ENCODE results near the gene WWOX.
"Not testable (repeated sequence)": the region's sequence is repeated elsewhere in the genome, so short reads cannot be mapped to it uniquely, and the experiment has no call there.

The WWOX gene

DNA sequence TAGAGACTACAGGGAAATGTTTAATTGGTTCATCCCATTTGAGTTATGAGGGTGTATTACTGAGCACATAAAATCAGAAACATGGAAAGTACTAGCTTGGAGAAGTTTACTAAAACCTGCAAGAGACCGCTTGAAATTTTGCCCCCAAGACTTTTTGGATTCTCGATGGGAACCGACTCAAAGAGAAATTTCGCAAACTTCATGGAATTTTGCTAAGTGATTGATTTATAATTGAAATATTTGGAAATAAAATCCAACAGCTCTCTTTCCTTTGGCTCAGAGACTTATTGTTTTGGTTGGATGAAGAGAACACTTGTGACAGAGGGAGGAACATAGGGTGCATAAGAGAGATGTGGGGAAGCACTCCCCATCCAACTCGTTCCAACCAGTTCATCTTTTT, 574.4 kb downstream of the WWOX start:
- no peak for DNase-seq

DNA sequence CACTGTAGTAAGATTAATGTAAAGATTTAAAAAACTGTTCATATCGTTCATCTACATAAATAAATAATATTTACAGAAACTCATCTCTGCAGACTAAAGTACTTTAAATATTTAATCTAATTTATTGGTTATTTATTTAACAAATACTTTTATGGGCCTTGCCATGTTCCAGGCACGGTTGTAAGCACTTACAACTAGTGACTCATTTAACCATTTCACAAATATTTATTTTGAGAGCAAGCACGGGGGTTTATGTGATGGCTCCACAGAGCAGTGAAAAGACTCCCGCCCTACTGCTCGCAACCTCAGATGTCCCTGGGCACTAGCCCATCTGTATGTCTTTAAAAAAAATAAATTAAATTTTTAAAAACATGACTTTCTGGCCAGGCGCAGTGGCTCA, 575.9 kb downstream of the WWOX start:
- DNase-seq: no peak

DNA sequence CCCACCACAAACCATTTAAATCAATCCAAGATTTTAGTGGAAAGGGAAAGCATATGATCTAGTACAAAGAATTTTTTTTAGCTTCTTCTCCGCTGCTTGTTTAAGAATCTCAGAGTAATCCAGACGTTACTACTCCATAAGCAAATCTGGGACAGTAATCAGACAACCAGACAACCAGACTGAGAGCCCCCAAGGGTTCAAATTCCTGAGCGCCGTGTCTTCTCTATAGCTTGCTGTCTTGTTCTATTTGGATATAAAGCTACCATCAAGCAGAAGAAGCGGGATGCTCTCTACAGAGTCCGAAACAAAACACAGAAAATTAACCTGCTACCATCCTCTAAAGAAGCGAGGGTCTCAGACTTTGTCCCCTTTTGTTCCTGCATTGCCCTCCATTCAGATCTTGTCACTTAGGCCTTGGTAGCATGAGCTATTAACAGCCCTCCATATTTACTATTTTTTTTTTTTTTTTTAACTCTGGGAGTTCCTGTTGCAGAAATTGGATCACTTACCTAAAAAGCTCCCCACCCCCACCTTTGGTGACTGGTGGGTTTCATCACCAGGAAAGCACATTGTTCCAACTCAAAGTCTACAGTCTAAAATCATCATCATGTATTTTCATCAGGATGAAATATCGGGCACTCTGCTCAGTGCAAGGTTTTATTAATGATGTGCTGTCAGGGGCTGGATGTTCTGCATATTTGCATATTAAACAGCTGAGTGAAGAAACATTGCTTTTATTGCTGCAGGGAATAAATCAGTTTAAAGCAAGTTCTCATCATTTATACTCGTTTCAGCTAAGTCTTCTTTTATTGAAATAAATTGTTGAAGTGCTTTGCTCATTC, 576.7 kb downstream of the WWOX start:
- no peak for DNase-seq

DNA sequence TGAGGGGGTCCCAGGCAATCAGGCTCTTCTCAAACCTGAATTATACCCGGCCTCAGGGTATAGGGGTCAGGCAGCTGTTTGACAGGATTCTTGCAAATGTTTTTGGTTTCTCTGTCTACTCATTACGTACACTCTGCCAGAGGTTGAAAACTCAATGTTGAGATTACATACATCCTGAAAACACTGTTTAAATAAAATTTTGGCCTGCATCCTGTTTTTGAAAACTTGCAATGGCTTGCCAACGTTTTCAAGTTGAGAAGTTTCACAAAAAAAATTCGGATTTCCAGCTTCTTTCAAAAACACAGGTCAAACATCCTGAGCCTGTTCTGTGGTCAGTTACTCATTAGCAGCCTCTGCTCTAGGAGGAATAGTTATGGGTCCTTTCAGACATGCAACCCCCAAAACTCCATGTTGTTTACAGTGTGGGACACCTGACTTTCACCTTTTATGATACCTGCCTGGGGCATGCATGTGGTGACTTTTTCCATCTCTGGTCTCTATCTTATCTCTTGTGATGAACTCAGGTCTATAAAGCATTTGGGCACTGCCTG, 577.8 kb downstream of the WWOX start:
- no peak for DNase-seq

DNA sequence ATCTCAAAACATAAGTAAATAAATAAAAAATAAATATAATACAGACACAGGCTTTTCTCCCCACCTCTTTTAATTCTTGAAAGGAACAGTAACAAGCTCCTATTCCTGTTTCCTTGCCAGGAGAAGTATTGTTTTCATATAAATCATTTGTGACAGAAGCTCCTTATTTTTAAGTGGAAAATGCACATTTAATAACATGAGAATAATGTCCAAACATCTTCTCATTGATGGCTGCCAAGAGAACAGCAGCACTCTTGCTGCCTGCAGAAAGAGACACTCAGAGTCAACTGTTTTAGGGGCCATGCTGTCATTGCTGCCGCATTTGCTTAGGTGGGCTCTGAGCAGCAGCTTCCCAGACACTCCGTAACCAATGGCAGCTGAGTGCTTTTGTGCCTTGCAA, 580.1 kb downstream of the WWOX start:
- DNase-seq: no peak

DNA sequence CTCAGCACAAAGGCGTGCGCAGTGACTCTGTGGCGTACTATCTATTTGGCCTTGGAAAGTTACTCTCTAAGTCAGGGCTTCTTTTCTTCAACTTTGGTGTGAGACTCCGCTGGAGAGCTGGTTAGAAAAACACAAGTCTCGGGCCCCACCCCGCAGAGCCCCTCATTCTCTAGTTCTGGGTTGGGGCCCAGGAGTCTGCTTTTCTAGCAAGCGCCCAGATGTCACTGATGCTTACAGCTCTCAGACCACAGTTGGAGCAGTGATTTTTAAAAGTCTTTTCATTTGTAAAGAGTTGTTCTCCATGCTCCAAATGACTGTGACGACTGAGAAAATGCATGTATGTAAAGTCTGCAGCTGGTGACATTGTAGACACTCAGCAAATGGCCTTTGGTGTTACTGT, 582.3 kb downstream of the WWOX start:
- DNase-seq: no peak

DNA sequence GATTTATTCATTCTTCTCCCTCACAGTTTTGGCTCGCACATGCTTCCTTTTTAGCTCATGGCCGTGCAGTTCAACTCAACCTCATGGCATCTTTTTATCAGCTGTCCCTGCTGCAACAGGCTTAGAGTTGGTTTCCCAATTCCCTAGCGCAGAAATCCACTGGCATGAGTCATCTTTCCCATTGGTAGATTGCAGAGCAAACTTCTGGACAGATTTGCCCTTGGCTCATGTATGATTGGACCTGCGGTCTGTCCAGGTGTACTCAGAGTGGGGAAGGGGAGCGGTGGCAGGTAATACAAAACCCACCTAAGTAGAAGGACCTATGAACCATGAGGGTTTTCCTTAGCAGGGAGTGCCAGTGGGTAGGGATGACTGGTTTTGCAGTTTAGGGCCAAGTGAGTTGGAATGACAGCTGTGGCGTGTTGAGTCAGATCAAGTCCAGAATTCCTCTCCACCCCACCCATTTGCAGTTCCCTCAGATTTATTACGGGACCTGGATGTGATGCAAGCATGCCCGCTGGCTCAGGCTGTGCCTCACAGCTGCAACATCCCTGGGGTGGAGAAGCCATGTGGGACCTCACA, 584.7 kb downstream of the WWOX start:
- DNase-seq: no peak

DNA sequence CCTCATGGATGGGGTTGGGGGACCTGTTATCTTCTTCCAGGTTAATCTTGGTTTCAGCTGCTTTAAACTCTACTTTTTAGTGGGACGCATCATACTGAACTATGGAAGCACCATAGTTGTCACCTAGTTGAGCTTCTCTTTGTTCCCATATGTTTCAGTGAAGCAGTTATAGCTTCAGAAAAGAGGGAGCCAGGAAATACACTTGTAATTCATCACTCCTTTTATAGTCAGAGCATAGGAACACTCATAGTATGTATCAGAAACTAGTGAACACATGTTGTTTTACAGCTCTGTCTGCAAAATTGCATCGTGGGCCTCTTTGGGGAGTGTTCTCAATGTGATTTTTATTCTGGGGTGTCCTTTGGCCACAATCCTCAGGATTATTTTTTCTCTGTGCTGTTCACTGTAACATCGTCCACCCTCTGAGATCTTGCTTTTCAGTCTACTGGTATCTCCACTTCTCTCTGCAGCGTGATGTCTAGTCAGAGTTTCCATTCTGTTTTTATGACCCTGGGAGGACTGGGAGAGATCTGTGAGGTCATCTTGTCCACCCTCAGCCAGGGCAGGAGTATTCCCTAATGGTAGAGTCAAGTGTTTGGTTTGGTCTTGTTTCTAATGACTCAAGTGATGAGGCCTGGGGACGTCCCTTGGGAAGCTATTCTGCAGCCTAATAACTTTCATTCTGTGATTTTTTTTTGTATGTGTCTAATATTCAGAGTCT, 585.4 kb downstream of the WWOX start:
- DNase-seq: no peak

DNA sequence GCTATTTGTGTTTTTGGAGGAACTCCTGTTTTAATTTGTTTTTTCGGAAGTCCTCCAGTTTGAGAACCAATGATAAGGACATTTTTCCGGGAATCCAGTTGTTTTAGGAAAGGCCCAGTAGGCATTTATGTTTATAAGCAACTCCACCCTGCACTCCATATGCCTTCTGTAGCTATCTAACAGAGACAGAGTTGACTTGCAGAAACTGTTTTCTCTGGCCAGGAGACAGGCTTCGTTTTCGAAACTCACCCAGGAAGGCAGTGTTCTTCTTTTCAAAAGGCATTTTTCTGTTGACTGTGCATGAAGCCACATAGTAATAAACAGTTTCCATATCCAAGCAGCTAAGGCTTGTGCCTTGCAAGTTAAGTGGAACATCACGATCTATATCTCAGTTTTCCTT, 587.1 kb downstream of the WWOX start:
- no peak for DNase-seq

DNA sequence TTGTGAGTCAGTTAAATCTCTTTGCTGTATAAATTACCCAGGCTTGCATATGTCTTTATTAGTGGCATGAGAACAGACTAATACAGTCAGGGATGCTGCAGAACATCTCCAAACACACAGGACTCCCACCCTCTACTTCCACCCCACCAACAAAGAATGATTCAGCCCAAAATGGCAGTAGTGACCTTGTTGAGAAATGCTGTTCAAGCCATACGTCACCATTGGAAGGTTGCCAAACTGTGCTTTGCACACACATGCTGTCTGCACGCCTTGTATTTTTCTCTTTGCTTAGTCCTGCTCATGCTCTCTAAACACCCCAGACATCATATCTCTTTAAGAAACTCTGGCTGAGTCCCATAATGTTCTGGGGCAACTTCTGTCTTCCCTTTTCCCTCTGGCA, 589.6 kb downstream of the WWOX start:
- peak; percentile 24 for DNase-seq

DNA sequence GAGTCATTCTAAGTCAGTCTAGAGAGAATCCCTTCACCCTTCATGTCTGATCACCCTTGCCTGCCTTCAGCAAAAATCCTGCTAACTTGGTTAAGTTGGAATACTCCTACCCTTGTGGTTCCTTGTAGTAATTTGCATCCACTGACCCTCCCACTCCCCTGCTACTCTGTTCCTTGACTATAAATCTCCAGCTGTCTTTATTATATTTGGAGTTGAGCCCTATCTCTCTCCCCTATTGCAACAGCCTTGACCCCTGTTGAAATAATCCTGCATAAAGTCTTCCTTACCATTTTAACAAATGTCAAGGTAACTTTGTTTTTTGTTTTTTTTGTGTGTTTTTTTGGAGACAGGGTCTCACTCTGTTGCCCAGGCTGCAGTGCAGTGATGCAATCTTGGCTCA, 590.1 kb downstream of the WWOX start:
- DNase-seq: no peak

DNA sequence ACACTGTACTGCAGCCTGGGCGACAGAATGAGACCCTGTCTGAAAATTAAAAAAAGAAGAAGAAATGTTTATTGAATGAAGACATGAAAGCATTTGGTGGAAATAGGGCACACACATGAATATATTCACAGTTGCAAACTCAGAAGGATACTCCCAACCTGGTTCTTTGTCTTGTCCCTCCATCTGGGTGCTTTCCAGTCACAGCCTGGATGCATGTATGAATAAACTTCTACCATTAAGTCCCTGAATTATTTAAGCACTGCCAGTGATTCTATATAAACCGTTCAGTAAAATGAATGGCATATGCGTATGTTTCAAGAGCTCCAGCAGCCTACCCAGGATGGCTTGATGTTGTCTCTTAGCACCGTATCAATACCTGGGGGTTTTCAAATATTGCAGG, 591.1 kb downstream of the WWOX start:
- DNase-seq: no peak

DNA sequence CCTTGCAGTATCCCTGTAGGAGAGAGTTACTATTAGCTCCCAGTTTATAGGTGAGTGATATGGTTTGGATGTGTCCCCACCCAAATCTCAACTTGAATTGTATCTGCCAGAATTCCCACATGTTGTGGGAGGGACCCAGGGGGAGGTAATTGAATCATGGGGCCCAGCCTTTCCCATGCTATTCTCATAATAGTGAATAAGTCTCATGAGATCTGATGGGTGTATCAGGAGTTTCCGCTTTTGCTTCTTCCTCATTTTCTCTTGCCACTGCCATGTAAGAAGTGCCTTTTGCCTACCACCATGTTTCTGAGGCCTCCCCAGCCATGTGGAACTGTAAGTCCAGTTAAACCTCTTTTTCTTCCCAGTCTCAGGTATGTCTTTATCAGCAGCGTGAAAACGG, 592.3 kb downstream of the WWOX start:
- not testable (repeated sequence) for DNase-seq

DNA sequence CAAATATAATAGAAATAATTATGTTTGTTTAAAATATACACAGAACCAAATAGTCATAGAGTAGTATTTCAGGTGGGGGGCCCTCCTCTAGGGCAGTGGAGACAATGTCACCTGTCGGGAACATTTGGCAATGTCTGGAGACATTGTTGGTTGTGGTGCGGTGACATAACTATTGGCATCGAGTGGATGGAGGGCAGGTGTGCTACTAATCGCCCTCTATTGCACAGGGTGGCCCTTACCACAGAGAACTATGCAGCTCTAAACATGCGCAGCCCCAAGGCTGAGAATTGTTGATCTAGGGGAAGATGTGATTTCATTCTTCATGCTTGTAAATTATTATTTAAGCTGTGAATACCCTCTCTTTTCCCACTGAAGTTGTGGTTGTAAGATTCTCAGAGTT, 594.0 kb downstream of the WWOX start:
- no peak for DNase-seq

DNA sequence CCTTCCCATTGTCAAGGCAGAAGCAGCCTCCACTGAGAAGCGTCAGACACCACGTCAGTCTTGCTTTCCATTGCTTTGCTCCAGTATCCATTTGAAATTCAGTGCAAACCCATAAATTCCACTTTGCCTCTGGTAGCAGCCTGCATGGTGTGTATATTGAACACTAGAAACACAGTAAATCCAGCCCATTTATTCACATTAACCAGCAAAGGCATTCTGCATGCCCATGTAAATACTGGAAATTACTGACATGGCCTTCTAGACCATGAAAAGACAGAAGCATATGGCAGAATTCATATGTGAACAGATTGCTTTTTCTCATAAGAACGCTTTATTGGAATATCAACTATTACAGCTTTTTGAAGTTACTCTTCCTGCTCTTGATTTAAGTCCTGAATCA, 595.0 kb downstream of the WWOX start:
- no peak for DNase-seq

DNA sequence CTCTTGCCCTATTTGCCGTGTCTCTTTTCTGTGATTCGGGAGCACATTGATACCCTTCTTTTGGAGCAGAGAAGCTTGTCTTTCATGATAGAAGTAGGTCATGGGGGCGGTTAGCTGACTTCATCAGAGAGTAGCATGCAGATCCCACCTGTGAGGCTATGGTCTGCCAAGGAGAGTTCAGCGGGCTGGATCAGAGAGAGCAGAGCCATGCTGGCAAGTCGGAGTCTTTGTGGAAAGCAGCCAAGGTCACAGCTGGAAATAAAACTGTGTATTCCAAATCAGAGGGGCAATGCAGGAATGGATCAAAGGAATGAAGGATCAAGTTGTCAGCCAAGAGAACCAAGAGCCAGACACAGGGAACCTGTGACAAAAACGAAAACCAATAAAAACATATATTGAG, 595.9 kb downstream of the WWOX start:
- no peak for DNase-seq

DNA sequence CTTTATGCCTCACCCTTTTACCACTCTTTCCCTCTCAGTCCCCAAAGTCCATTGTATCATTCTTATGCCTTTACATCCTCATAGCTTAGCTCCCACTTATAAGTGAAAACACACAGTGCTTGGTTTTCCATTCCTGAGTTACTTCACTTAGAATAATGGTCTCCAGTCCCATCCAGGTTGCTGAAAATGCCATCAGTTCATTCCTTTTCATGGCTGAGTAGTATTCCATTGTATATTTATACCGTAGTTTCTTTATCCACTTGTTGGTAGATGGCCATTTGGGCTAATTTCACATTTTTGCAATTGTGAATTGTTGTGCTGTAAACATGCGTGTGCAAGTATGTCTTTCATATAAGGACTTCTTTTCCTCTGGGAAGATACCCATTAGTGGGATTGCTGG, 597.3 kb downstream of the WWOX start:
- DNase-seq: no peak

DNA sequence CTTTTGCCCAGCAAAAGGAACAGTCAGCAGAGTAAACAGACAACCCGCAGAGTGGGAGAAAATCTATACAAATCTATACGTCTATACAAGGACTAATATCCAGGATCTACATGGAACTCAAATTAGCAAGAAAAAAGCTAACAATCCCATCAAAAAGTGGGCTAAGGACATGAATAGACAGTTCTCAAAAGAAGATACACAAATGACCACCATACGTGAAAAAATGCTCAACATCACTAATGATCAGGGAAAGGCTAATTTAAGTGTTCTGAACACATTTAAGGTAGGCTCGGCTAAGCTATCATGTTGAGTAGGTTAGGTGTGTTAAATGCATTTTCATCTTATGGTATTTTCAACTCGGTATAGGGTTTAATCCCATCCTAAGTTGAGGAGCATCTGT, 598.0 kb downstream of the WWOX start:
- DNase-seq: no peak

DNA sequence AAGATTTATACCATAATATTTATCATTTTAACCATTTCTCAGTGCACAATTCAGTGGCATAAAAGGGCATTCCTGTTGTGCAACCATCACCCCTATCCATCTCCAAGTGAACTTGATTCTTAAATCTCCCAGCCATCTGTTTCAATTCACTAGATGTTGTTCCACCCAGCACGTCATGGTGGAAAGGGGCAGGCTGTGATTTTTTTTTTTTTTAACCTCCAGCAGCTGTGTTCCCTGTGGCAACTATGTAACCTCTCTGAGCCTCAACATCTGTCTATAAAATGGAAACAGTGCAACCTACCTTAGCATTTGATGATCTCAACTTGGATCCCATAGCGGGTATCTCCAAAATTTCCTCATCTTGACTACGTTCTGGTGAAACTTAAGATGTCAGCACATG, 604.5 kb downstream of the WWOX start:
- DNase-seq: no peak

DNA sequence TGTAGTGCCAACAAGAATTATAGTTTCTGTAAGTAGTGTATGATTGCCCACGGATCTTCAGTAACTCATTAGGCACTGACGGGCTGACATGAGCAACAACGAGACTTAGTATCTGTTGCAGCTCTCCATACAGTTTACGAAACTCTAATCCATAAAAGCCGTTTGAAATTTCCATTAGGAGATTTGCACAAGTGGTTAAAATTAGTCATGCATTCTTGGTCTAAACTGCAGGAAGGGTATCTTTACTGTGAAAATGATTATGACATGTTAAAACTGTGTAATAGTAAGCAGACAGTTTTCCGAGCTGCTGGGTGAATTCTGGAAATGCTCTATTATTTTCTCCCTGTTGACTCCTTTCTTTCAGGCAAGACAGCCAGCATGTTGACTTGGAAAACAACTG, 605.0 kb downstream of the WWOX start:
- DNase-seq: no peak

DNA sequence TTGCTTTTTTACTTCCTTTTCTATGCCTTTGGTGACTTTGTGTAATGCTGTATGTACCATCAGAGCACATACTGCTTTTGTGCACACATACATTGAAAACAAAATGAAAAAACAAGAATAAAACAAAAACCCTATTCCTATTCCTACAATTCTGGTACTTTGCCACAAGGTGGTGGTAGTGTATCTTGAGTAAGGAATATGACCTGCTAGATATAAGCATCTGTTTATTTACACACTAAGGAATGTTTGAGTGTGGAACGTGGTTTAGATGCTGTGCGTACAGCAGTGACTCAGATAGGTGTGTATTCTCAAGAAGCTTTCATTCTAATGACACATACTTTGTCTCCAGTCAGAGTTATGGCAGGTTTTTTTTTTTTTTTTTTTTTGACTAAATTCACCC, 606.2 kb downstream of the WWOX start:
- DNase-seq: no peak

DNA sequence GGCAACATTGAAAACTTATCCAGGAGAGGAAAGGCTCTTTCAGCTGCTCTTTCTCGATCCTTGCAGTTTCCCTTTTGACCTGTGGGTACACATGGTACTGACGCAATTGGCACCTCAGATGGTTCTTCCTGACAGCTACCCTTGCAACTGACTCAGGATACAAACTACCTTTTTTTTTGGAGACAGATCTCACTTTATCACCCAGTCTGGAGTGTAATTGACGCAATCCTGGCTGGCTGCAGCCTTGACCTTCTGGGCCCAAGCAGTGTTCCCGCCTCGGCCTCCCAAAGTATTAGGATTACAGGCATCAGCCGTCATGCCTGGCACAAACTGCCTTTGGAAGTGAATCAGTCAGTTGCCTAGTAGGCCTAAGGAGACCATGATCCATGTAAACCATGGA, 607.2 kb downstream of the WWOX start:
- no peak for DNase-seq

DNA sequence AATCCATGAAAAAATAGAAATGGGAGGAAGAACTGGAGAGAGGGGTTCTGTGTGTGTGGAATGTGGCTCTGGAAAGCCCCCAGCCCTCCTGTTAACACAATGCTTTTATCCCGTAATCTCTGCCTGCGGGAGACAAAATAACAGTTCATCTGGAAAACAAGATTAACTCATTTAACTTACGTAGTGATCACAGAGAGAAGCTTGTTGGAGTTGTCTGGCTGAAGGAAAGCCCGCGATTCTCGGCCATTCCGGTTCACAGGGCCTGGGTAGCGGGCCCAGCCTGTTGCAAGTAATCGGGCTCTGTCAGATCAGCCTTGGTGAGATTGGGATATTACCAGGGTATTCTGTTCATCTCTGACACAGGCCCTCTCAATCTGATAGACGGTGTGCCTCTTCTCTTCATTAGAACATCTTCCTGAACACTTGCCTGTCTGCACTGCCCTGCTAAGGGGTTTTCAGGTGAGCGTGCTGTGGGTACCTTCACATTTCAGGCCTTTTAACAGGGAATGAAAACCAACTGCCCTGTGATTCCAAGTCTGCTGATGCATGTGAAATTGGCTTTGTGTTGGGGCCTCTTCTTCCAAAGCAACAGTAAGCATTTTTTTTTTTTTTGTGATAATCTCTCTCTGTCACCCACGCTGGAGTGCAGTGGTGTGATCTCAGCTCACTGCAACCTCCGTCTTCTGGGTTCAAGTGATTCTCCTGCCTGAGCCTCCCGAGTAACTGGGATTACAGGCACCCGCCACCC, 609.9 kb downstream of the WWOX start:
- DNase-seq: no peak
